ENCODE data around the gene SNX21. TPM values are rescaled to one million over a fixed set of nuclear protein-coding genes. Genes with fewer than 3 reads are reported as not detected.

SNX21 gene
- total and polyA plus RNA-seq, 9 of the 15 experiments (the other 6 are each of a cell fraction or from before 2014, with no cell fraction given), result 0.10 to 1.2 (median 0.42) TPM

GRCh38 chr20:45890985-45891983, 57.7 kb downstream of the SNX21 start, which contains the start of the genes CTSA and NEURL2 (continued):
- TF ChIP-seq CHD7 (IDR thresholded peaks at IDR 0.05; ENCODE audit: low read depth, low read length) (no peak), SMARCA4 (IDR thresholded peaks at IDR 0.05) (no peak), ZNF143 (CRISPR knock-in tag; IDR thresholded peaks at IDR 0.05) (no peak), ZBTB49 (CRISPR knock-in tag; IDR thresholded peaks at IDR 0.05; ENCODE audit: borderline replicate concordance) (no peak), SRSF3 (IDR thresholded peaks at IDR 0.05; ENCODE audit: insufficient read depth, low read length) (no peak), E2F8 (IDR thresholded peaks at IDR 0.05; ENCODE audit: low read depth, partially characterized antibody) (peak; percentile 58), PML (IDR thresholded peaks at IDR 0.05; ENCODE audit: low read length) (peak; percentile 65; the same call in 1 of the 2 replicates)
